ENCODE results near the gene SCRN1.

DNA sequence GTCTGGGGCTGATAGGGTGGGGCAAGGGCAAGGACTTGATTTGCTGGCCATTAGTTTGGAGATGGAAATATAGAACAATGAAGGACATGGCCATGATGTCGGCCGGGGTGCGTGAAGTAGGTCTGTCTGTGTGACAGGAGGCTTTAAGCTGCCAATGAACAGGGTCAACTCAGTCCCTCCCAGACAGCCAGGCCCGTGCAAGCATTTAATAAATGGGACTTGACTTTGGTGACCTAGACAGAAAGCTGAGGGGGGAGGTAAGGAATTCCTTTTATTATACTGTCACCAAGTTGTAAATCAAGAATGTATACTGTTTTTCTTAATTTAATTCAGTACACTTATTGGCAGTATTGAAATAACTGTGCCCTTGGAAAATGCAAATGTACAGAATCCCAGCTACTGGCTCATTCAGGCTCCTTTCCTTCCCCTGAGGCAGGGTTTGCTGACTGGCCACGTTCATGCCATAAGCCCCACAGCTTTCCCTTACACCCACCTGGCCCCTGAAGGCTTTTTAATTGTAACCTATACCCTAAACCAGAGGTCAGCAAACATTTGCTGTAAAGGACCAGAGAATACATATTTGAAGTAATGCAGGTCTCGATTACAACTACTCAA, 96.1 kb downstream of the SCRN1 start:
- TF ChIP-seq, protein P1, sequence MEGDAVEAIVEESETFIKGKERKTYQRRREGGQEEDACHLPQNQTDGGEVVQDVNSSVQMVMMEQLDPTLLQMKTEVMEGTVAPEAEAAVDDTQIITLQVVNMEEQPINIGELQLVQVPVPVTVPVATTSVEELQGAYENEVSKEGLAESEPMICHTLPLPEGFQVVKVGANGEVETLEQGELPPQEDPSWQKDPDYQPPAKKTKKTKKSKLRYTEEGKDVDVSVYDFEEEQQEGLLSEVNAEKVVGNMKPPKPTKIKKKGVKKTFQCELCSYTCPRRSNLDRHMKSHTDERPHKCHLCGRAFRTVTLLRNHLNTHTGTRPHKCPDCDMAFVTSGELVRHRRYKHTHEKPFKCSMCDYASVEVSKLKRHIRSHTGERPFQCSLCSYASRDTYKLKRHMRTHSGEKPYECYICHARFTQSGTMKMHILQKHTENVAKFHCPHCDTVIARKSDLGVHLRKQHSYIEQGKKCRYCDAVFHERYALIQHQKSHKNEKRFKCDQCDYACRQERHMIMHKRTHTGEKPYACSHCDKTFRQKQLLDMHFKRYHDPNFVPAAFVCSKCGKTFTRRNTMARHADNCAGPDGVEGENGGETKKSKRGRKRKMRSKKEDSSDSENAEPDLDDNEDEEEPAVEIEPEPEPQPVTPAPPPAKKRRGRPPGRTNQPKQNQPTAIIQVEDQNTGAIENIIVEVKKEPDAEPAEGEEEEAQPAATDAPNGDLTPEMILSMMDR (IDR thresholded peaks at IDR 0.05), result no peak
- TF ChIP-seq ZFX (IDR thresholded peaks at IDR 0.05; ENCODE audit: borderline replicate concordance), result no peak
